Measurements from ENCODE around the gene PIP5KL1. TPM values are rescaled to one million over a fixed set of nuclear protein-coding genes. Genes with fewer than 3 reads are reported as not detected.

Gene PIP5KL1
- total and polyA plus RNA-seq, 2 donors from 2014 or later = 3.0 to 4.3 TPM

DNA sequence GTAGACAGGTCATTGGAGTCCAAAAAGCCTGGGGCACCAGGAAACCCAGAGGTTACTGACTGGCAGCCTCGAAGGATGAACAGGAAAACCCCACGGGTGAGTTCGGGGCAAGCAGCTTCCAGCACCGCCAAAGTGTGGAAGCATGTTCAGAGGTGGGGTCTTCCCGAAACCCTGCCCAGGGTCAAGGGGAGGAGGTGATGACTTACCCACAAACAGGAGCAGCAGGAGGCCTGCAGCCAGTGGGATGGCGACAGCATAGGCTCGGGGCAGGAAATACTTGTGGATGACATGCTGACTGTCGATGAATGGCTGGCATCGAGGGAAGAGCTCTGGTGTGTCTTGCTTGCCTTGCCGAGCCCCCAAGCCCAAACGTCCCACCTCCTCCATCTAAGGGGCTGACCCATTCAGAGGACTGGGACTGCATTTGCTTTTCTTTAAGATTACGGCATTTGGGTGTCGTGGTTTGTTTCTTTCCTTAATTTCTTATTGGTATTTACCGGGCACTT lies 5.8 kb upstream of the PIP5KL1 start:
- FAIRE-seq (no peak), DNase-seq (no peak)
- Histone ChIP-seq H3K9me3 (ENCODE audit: control insufficient read depth in 2 of 3, insufficient read depth in 1 of 3, low read length in 3 of 3) (no peaks in the 10 kb centered on the region), H3K4me3 (ENCODE audit: low read length in 3 of 3) (peak overlapping the region in 1 of 3 donors; percentile 99), H3K27me3 (ENCODE audit: control insufficient read depth, insufficient read depth, low read length) (no peaks in the 10 kb centered on the region), H3K27ac (ENCODE audit: low read depth in 2 of 2, low read length in 2 of 2) (no peak overlapping the region), H3K4me1 (ENCODE audit: control insufficient read depth in 2 of 3, insufficient read depth in 2 of 3, low read depth in 1 of 3, low read length in 3 of 3) (peaks cover 0 to 29% (median 13%) of the 10 kb centered on the region in 3 donors), H3K36me3 (ENCODE audit: control insufficient read depth in 2 of 3, insufficient read depth in 3 of 3, low read length in 3 of 3) (no peaks in the 10 kb centered on the region), H3K9ac (ENCODE audit: low read length in 3 of 3) (peak overlapping the region in 1 of 3 donors; percentile 98)
- intact Hi-C loops (cut with DNase I) = no loop called here
- TF ChIP-seq, protein P1, sequence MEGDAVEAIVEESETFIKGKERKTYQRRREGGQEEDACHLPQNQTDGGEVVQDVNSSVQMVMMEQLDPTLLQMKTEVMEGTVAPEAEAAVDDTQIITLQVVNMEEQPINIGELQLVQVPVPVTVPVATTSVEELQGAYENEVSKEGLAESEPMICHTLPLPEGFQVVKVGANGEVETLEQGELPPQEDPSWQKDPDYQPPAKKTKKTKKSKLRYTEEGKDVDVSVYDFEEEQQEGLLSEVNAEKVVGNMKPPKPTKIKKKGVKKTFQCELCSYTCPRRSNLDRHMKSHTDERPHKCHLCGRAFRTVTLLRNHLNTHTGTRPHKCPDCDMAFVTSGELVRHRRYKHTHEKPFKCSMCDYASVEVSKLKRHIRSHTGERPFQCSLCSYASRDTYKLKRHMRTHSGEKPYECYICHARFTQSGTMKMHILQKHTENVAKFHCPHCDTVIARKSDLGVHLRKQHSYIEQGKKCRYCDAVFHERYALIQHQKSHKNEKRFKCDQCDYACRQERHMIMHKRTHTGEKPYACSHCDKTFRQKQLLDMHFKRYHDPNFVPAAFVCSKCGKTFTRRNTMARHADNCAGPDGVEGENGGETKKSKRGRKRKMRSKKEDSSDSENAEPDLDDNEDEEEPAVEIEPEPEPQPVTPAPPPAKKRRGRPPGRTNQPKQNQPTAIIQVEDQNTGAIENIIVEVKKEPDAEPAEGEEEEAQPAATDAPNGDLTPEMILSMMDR (IDR thresholded peaks at IDR 0.05; ENCODE audit: borderline replicate concordance, extremely low read depth, insufficient read depth) = no peak

DNA sequence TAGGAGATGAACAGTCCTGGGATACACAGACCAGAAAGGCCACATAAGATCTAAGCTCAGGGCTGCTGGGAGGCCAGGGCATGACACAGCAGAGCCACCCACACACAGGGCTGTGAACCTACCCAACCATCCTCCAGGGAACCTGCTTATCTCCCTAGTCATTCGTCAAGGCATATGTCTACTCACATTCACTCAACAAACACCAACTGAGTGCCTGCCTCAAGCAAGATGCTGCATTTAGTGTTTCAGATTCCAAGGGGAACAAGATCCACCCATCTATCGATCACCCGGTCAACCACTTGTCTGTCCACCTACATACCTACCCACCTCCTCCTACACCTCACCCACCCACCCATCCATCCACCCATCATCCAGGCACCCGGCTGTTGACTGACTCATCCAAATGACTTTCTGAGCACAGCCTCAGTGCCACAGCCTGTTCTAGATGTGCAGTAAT lies 5.2 kb upstream of the PIP5KL1 start:
- FAIRE-seq (no peak), DNase-seq (no peak)
- TF ChIP-seq, protein P1 (IDR thresholded peaks at IDR 0.05; ENCODE audit: borderline replicate concordance, extremely low read depth, insufficient read depth) = no peak
- H3K4me3 ChIP-seq (ENCODE audit: low read length in 3 of 3) = no peak overlapping the region
- no peak overlapping the region for H3K27ac ChIP-seq (ENCODE audit: low read depth in 2 of 2, low read length in 2 of 2)
- H3K9ac ChIP-seq (ENCODE audit: low read length in 3 of 3) = no peak overlapping the region
- intact Hi-C loops (cut with DNase I) = no loop called here
- H3K27me3 ChIP-seq (ENCODE audit: control insufficient read depth, insufficient read depth, low read length) = no peaks in the 10 kb centered on the region
- H3K4me1 ChIP-seq (ENCODE audit: control insufficient read depth in 2 of 3, insufficient read depth in 2 of 3, low read depth in 1 of 3, low read length in 3 of 3) = peaks cover 0 to 33% (median 13%) of the 10 kb centered on the region in 3 donors
- H3K9me3 ChIP-seq (ENCODE audit: control insufficient read depth in 2 of 3, insufficient read depth in 1 of 3, low read length in 3 of 3) = no peaks in the 10 kb centered on the region
- H3K36me3 ChIP-seq (ENCODE audit: control insufficient read depth in 2 of 3, insufficient read depth in 3 of 3, low read length in 3 of 3) = no peaks in the 10 kb centered on the region

DNA sequence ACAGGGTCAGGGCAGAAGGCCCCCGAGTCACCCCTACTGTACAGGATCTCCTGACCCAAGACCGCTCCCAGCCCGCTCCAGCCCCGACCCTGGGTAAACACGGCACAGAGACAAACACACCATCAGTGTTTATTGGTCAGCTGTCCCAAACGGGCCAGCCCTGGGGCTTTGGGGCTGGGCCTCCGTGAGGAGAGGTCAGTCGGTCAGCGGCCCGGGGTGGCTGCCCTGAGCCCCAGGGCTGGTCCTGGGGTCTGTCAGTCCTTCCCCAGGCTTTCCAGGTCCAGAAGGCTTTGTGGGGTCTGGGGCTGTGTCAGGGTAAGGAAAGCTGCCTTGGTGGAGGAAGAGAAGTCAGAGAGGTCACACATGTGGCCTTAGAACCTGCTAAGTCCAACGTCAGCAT lies 4.4 kb upstream of the PIP5KL1 start:
- H3K4me1 ChIP-seq (ENCODE audit: control insufficient read depth in 2 of 3, insufficient read depth in 2 of 3, low read depth in 1 of 3, low read length in 3 of 3) = peaks cover 0 to 37% (median 13%) of the 10 kb centered on the region in 3 donors
- no peak for DNase-seq
- H3K27me3 ChIP-seq (ENCODE audit: control insufficient read depth, insufficient read depth, low read length) = peaks cover under 1% of the 10 kb centered on the region
- H3K36me3 ChIP-seq (ENCODE audit: control insufficient read depth in 2 of 3, insufficient read depth in 3 of 3, low read length in 3 of 3) = no peaks in the 10 kb centered on the region
- FAIRE-seq = no peak
- intact Hi-C loops (cut with DNase I) = no loop called here
- no peak overlapping the region for H3K4me3 ChIP-seq (ENCODE audit: low read length in 3 of 3)
- no peak overlapping the region for H3K9ac ChIP-seq (ENCODE audit: low read length in 3 of 3)
- no peaks in the 10 kb centered on the region for H3K9me3 ChIP-seq (ENCODE audit: control insufficient read depth in 2 of 3, insufficient read depth in 1 of 3, low read length in 3 of 3)
- TF ChIP-seq, protein P1 (IDR thresholded peaks at IDR 0.05; ENCODE audit: borderline replicate concordance, extremely low read depth, insufficient read depth) = no peak
- H3K27ac ChIP-seq (ENCODE audit: low read depth in 2 of 2, low read length in 2 of 2) = no peak overlapping the region

DNA sequence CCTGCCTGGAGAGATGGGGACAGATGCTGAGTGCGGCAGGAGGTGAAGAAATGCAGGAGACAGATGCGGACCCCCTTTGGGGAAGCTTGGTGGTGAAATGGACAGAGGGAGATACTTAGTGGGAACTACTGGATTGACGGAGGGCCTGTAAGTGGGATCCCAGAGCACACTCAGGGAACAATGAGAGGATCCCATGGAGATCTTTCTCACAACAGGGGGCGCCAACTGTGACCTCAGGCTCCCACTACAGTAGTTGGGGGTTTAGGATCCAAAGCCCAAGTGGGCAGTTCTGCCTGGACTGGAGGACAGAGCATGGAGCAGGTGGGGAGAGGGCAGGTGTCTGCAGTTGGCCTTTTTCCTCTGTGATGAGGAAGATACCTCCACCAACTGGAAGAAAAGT lies 3.7 kb upstream of the PIP5KL1 start:
- peaks cover 0 to 37% (median 13%) of the 10 kb centered on the region in 3 donors for H3K4me1 ChIP-seq (ENCODE audit: control insufficient read depth in 2 of 3, insufficient read depth in 2 of 3, low read depth in 1 of 3, low read length in 3 of 3)
- DNase-seq (peak in 1 of 5 donors; percentile 31), FAIRE-seq (no peak)
- no peak overlapping the region for H3K4me3 ChIP-seq (ENCODE audit: low read length in 3 of 3)
- H3K27me3 ChIP-seq (ENCODE audit: control insufficient read depth, insufficient read depth, low read length) = peaks cover 2% of the 10 kb centered on the region
- TF ChIP-seq, protein P1 (IDR thresholded peaks at IDR 0.05; ENCODE audit: borderline replicate concordance, extremely low read depth, insufficient read depth) = no peak
- intact Hi-C loops (cut with DNase I) = no loop called here
- no peaks in the 10 kb centered on the region for H3K36me3 ChIP-seq (ENCODE audit: control insufficient read depth in 2 of 3, insufficient read depth in 3 of 3, low read length in 3 of 3)
- no peaks in the 10 kb centered on the region for H3K9me3 ChIP-seq (ENCODE audit: control insufficient read depth in 2 of 3, insufficient read depth in 1 of 3, low read length in 3 of 3)
- H3K9ac ChIP-seq (ENCODE audit: low read length in 3 of 3) = no peak overlapping the region
- no peak overlapping the region for H3K27ac ChIP-seq (ENCODE audit: low read depth in 2 of 2, low read length in 2 of 2)

Measured in kidney (tissue), 14 donors.